ENCODE data around the gene SENP7. TPM values are rescaled to one million over a fixed set of nuclear protein-coding genes. Genes with fewer than 3 reads are reported as not detected.

Gene SENP7
- polyA plus RNA-seq, 1 donor from 2014 or later = 273 TPM

- Histone ChIP-seq H3K79me2 (replicated peaks; ENCODE audit: insufficient read depth, low read length) (no peaks in the 10 kb centered on the region), H3K36me3 (ENCODE audit: insufficient read depth, low read length) (no peaks in the 10 kb centered on the region), H4K20me1 (ENCODE audit: insufficient read depth) (no peaks in the 10 kb centered on the region), H3K9me3 (ENCODE audit: low read length) (no peaks in the 10 kb centered on the region), H2AFZ (ENCODE audit: low read depth, low read length) (no peak overlapping the region), H3K9ac (ENCODE audit: low read length) (no peak overlapping the region), H3K4me3 (ENCODE audit: low read length) (no peak overlapping the region), H3F3A (ENCODE audit: insufficient read depth, low read length, poor library complexity, severe bottlenecking) (no peaks in the 10 kb centered on the region), H3K27me3 (ENCODE audit: insufficient read depth, low read depth, low read length) (no peaks in the 10 kb centered on the region), H3K27ac (ENCODE audit: low read length) (no peak overlapping the region), H3K4me2 (ENCODE audit: low read length) (no peak overlapping the region), H3K9me2 (ENCODE audit: insufficient read depth, low read length) (no peaks in the 10 kb centered on the region)
- no peak for TF ChIP-seq EZH2 (IDR thresholded peaks at IDR 0.05; ENCODE audit: borderline replicate concordance, insufficient read depth, low read length, poor library complexity, severe bottlenecking)
- TF ChIP-seq RAD21 (conservative IDR thresholded peaks at IDR 0.05) = no peak
- TF ChIP-seq SMC3 (conservative IDR thresholded peaks at IDR 0.05; ENCODE audit: poor library complexity) = no peak
Measured at GRCh38 chr3:101519685-101520365, 6.8 kb upstream of the SENP7 start.

DNA sequence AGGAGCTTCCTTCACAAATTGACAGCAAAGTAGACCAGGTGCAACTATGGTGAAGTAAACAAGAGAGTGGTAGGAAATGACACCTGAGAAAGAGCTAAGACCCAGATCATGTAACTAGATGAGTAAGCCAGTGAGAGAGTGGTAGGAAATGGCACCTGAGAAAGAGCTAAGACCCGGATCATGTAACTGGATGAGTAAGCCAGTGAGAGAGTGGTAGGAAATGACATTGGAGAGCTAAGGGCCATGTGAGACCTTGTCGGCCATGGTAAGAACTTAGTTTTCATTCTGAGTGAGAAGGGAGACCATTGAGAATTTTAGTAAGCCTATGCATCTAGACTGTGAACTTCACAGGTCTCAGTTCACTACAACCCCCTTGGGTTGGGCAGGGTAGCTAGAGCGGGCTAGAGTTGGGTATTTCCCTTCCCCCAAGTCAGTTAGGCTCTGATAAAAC lies 5.4 kb upstream of the SENP7 start:
- Histone ChIP-seq H3K9ac (ENCODE audit: low read length) (no peak overlapping the region), H3K27me3 (ENCODE audit: insufficient read depth, low read depth, low read length) (no peaks in the 10 kb centered on the region), H3K4me3 (ENCODE audit: low read length) (no peak overlapping the region), H3K9me3 (ENCODE audit: low read length) (no peaks in the 10 kb centered on the region), H4K20me1 (ENCODE audit: insufficient read depth) (no peaks in the 10 kb centered on the region), H3K27ac (ENCODE audit: low read length) (no peak overlapping the region), H3F3A (ENCODE audit: insufficient read depth, low read length, poor library complexity, severe bottlenecking) (no peaks in the 10 kb centered on the region), H3K79me2 (replicated peaks; ENCODE audit: insufficient read depth, low read length) (no peaks in the 10 kb centered on the region), H3K9me2 (ENCODE audit: insufficient read depth, low read length) (no peaks in the 10 kb centered on the region), H3K36me3 (ENCODE audit: insufficient read depth, low read length) (no peaks in the 10 kb centered on the region), H2AFZ (ENCODE audit: low read depth, low read length) (no peak overlapping the region), H3K4me2 (ENCODE audit: low read length) (no peak overlapping the region)
- no peak for TF ChIP-seq SMC3 (conservative IDR thresholded peaks at IDR 0.05; ENCODE audit: poor library complexity)
- no peak for TF ChIP-seq RAD21 (conservative IDR thresholded peaks at IDR 0.05)
- TF ChIP-seq, protein P1, sequence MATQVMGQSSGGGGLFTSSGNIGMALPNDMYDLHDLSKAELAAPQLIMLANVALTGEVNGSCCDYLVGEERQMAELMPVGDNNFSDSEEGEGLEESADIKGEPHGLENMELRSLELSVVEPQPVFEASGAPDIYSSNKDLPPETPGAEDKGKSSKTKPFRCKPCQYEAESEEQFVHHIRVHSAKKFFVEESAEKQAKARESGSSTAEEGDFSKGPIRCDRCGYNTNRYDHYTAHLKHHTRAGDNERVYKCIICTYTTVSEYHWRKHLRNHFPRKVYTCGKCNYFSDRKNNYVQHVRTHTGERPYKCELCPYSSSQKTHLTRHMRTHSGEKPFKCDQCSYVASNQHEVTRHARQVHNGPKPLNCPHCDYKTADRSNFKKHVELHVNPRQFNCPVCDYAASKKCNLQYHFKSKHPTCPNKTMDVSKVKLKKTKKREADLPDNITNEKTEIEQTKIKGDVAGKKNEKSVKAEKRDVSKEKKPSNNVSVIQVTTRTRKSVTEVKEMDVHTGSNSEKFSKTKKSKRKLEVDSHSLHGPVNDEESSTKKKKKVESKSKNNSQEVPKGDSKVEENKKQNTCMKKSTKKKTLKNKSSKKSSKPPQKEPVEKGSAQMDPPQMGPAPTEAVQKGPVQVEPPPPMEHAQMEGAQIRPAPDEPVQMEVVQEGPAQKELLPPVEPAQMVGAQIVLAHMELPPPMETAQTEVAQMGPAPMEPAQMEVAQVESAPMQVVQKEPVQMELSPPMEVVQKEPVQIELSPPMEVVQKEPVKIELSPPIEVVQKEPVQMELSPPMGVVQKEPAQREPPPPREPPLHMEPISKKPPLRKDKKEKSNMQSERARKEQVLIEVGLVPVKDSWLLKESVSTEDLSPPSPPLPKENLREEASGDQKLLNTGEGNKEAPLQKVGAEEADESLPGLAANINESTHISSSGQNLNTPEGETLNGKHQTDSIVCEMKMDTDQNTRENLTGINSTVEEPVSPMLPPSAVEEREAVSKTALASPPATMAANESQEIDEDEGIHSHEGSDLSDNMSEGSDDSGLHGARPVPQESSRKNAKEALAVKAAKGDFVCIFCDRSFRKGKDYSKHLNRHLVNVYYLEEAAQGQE (IDR thresholded peaks at IDR 0.05; ENCODE audit: borderline replicate concordance) = no peak

GRCh38 chr3:101513419-101513986 lies 491 bp upstream of the SENP7 start:
- Histone ChIP-seq H3K9me2 (ENCODE audit: insufficient read depth, low read length) (no peaks in the 10 kb centered on the region), H4K20me1 (ENCODE audit: insufficient read depth) (no peaks in the 10 kb centered on the region), H3K27ac (ENCODE audit: low read length) (peak overlapping the region; percentile 98), H3K36me3 (ENCODE audit: insufficient read depth, low read length) (peaks cover 10% of the 10 kb centered on the region), H3F3A (ENCODE audit: insufficient read depth, low read length, poor library complexity, severe bottlenecking) (no peaks in the 10 kb centered on the region), H3K9me3 (ENCODE audit: low read length) (no peaks in the 10 kb centered on the region), H3K79me2 (replicated peaks; ENCODE audit: insufficient read depth, low read length) (peaks cover 32% of the 10 kb centered on the region), H3K4me2 (ENCODE audit: low read length) (peak overlapping the region; percentile 86), H3K9ac (ENCODE audit: low read length) (peak overlapping the region; percentile 98), H2AFZ (ENCODE audit: low read depth, low read length) (peak overlapping the region; percentile 94), H3K4me3 (ENCODE audit: low read length) (peak overlapping the region; percentile 76), H3K27me3 (ENCODE audit: insufficient read depth, low read depth, low read length) (no peaks in the 10 kb centered on the region)
- TF ChIP-seq POLR2AphosphoS5 (IDR thresholded peaks at IDR 0.05) (no peak), EP300 (conservative IDR thresholded peaks at IDR 0.05; ENCODE audit: poor library complexity, severe bottlenecking) (no peak), TAF1 (IDR thresholded peaks at IDR 0.05; ENCODE audit: low read depth) (no peak), RAD21 (conservative IDR thresholded peaks at IDR 0.05) (no peak), EZH2 (IDR thresholded peaks at IDR 0.05; ENCODE audit: borderline replicate concordance, insufficient read depth, low read length, poor library complexity, severe bottlenecking) (no peak), MXI1 (conservative IDR thresholded peaks at IDR 0.05; ENCODE audit: poor library complexity, severe bottlenecking) (no peak), SMC3 (conservative IDR thresholded peaks at IDR 0.05; ENCODE audit: poor library complexity) (no peak)
- TF ChIP-seq, protein P2, sequence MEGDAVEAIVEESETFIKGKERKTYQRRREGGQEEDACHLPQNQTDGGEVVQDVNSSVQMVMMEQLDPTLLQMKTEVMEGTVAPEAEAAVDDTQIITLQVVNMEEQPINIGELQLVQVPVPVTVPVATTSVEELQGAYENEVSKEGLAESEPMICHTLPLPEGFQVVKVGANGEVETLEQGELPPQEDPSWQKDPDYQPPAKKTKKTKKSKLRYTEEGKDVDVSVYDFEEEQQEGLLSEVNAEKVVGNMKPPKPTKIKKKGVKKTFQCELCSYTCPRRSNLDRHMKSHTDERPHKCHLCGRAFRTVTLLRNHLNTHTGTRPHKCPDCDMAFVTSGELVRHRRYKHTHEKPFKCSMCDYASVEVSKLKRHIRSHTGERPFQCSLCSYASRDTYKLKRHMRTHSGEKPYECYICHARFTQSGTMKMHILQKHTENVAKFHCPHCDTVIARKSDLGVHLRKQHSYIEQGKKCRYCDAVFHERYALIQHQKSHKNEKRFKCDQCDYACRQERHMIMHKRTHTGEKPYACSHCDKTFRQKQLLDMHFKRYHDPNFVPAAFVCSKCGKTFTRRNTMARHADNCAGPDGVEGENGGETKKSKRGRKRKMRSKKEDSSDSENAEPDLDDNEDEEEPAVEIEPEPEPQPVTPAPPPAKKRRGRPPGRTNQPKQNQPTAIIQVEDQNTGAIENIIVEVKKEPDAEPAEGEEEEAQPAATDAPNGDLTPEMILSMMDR (IDR thresholded peaks at IDR 0.05; ENCODE audit: poor library complexity, severe bottlenecking) = no peak
- TF ChIP-seq, protein P1 (IDR thresholded peaks at IDR 0.05; ENCODE audit: borderline replicate concordance) = no peak

All from neural cell (in vitro differentiated cells).